Activated T-helper 9 cell treated with anti-CD3 and anti-CD28 coated beads, Interleukin-2, amount 50 U/mL, for 16 hours (primary cell): ENCODE data around the gene USH2A.

Experiments
- DNase-seq: peaks from one replicate; pipeline ENCODE4 v3.0.0-alpha.2; 2020; ENCODE audit warnings: low read depth

USH2A gene

GRCh38 chr1:215640429-215641148 is 782.7 kb downstream of the USH2A start:
- no peak for DNase-seq

DNA sequence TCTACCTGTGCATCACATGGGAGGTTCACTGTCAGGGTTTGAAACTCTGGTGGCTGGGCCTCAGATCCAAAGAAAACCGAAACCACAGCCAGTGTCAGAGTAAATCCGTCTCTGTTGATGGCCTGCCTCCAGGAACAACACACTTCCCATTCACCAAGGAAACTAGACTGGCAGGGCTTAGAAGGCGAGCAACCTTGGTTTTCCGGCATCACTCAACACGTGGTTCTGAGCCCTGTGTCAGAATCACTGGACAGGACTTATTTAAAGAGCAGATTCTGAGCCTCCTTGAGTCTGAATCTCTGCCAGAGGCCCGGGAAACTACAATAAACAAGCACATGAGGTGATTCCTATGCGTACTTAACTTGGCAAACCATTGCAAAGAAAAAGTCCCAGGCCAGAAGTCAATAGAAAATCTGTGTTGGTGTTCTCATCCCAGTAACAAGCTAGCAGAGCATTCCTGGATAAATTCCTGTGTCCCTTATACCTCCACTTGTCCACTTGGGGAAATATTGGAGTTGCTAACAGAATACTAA is 786.1 kb downstream of the USH2A start:
- DNase-seq = no peak

DNA sequence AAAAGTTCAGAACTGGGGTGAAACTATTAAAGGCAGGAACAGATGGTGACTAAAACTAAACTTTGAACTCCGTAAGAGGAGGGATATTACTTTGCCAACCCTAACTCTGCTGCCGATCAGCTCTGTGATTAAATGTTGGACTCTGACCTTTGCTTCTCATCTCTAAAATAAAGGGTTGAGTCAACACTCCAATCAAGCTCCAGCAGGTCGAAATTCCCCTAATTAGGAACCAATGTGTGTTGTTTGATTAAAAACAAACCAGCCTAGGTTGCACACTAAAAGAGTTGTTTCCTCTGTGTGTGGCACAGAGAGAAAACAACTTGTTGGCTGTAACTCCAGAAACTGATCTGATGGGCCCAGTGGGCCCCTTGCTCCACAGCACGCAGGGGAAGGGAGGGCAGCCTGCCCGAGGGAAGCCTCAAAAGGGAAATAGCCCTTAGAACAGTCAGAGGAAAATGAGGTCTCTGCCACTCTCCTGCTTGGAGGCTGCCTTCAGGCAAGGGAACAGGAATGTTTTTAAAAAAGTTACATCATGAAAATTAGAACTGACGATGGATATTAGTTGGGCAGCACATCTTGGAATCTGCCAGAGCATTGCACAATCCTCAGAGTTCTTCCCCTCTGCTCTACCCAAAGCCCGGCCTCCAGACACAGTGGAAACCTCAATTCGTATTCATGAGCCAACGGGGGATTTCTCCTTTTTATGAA is 786.8 kb downstream of the USH2A start:
- DNase-seq = no peak

DNA sequence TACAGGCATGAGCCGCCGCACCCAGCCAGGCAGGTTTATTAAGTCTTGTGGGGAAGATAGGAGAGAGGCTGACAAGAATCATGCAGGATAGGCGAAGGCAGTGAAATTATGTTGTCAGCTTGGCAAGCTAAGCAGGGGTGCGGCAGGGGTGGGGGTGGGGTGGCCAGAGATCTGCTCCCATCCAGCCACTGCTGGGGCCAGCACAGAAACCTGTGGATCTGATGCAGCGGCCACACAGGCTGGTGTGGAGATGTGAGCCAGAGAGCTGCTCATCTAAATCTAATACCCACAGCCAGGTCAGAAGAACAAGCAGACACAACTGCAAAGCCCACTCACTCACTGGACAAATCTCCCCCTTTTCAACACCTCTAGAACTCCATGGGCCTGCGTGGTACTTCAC is 787.4 kb downstream of the USH2A start:
- no peak for DNase-seq

- no peak for DNase-seq
Measured at GRCh38 chr1:215631489-215631888, 791.8 kb downstream of the USH2A start.

DNA sequence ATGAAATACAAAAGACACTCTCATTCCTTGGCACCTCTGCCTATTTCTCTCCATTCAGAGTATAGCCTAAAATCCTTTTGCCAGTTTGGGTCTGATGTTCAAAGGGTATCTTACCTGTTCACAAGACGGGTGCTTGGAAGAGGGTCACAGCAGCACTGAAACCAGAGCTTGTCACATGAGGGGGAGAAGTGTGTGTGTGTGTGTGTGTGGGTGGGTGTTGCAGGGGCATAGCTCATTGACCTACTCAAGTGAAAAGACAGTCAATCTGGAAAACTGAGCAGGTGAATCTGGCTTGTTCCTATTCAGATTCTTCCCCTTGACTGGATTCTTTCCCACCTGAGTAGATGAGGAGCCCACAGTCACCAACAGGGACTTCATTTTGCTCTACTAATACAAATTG is 792.2 kb downstream of the USH2A start:
- DNase-seq = no peak

GRCh38 chr1:215625949-215626348 is 797.3 kb downstream of the USH2A start:
- no peak for DNase-seq

DNA sequence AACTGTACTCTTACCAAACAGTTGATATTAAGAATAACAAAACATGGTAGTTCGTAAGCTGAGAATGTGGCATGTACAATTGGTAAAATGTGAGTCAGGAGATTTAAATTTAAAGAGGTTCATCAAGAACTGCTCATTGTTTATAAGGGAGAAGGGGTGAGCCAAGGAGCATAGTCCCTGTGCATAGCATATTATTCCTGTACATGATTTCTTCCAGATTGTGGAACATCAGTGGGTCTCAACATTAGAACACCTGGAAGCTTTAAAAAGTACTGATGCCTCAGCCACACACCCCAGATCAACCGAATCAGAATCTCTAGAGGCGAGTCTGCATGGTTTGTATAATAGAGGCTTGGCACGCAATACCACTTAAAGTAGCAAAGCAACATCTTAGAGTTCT is 800.1 kb downstream of the USH2A start:
- no peak for DNase-seq

- DNase-seq = no peak
Measured at GRCh38 chr1:215617979-215618378, 805.3 kb downstream of the USH2A start.

GRCh38 chr1:215612391-215612790 is 810.9 kb downstream of the USH2A start:
- DNase-seq = no peak

DNA sequence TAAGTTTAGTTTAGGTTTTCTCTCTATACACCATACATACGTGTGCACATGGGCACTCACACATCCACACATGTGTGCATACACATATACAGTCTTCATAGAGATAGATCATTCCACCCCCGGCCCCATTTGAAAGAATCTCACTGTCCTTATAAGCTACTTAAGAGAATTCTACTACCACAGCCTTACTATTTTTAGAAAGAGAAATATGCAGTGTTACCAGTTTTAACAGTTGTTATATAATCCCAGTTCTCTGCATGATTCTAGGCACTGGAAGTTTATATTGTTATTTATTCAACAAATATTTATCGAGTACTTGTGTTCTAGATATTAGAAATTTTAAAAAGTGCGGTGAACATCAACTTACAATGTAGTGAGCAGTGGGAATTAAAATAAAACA is 814.6 kb downstream of the USH2A start:
- DNase-seq = no peak

DNA sequence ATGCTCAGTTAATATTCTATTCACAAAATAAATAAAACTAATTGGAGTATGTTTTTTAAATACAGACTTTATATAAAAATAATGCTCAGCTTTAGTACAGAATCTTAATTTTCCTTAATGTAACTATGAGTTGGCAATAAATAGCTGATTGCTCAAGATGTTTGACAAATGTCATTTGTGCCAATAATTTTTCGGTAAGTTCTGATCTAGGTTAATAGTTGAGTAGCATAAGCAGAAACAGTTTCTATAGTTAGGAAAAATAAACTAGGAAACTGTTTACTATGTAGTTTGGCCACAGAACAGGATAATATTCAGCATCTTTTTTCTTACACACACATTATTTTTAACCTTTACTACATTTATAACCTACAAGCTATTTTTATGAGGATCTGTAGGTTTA is 815.8 kb downstream of the USH2A start:
- DNase-seq = no peak

DNA sequence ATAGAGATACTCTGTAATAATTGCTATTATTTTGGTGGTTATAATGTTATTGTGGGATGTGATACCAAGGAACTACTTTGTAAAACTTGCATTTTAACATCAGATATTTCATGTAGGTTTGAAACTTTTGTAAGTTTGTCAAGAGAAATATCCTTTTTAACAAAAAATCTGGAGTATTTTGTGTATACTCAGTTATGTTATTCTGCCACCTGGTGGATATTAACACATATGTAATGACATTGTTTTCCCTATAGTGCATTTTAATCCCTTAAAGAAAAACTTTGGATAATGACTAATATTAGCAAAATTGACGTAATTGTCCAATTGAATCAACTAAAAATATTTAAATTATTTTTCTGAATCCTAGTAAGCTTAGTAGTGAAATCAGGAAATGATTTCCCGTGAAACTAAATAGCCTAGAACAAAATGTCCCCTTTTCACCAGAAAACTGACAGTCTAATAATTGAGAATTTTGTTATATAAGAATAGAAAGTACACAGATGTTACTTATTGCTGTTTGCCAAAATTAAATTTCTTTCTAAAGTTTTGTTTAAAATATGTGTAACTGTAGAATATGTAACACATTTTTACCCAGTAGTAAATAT is 816.6 kb downstream of the USH2A start:
- DNase-seq = no peak

- no peak for DNase-seq
Measured at GRCh38 chr1:215606036-215606435, 817.2 kb downstream of the USH2A start.

GRCh38 chr1:215605011-215605621 is 818.1 kb downstream of the USH2A start:
- no peak for DNase-seq

- no peak for DNase-seq
Measured at GRCh38 chr1:215603319-215603718, 819.9 kb downstream of the USH2A start.

GRCh38 chr1:215601276-215601675 is 822.0 kb downstream of the USH2A start:
- no peak for DNase-seq

GRCh38 chr1:215600867-215601266 is 822.4 kb downstream of the USH2A start:
- no peak for DNase-seq

DNA sequence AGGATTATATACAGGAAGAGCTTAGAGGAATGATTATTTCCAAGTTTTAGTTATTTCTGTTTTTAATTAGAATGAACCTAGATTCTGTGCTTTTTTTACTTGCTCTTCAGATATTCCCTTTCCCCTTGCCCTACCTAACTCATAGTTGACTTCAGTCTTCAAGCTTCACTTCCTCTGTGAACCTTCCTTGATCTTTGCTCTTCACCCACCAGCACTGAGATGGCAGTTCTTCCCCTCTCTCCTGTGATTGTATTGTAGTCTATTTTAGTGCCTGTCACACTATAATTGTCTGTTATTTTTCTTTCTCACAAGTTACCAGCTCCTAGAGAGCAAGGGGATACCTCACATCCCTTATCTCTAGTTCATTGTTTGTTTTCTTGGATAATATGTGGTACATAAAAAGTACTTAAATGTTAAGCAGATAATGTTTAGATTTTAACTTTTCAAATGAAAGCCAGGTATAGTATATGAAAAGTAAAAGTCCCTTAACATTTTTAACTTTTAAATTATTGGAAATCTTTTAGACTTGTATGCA is 822.9 kb downstream of the USH2A start:
- no peak for DNase-seq

DNA sequence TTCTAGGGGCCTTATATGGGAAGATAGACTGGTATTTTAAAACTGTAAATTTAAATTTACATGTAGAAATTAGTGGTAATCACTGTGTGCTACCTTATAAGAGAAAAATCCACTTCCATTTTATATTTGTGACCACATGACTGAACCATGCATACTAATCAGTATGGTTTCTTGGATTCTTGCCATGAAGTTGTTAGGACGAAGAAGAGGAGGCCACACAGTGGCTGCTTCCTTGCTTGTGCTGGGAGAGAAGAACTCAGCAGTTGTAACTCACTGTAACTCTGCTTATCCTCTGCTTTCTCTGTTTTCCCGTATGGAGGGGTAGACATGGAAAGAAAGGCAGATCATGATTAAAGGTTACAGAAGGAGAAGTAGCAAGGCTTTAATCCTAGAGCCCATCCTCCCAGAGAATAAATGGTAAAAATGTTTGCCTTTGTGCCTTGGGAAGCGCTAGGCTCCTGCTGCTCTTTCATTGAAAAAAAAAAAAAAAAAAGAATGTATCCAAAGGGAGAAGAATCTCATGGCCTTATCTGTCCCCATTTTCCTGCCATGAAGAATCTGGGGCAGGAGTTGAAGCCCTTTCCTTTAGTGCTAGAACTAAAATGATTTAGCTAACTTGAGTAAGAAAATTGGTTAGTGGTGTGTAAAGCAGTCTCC is 823.7 kb downstream of the USH2A start:
- DNase-seq = no peak

- DNase-seq = no peak
Measured at GRCh38 chr1:215597961-215598360, 825.3 kb downstream of the USH2A start.

DNA sequence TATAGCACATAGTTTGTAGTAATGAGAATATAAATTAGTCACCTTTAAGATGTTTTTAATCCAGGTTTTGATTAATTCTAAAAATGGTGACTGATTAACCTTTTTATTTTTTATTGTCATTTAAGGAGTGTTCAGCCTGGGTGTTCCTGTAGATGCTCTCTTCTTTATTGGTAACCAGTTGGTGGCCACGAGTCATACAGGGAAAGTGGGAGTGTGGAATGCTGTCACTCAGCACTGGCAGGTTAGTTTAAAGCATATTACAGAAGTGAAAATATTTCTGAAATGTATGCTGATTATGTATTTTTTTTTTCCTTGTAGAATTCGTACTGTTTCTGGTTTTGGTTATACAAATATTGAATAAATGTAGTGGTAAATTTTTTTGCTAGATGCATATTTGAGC is 828.0 kb downstream of the USH2A start:
- DNase-seq = no peak
